GM23338 (cell line): ENCODE data around the gene MMP17. TPM values are rescaled to one million over a fixed set of nuclear protein-coding genes. Genes with fewer than 3 reads are reported as not detected.
A peak's percentile ranks its signal among the peaks of the same experiment; 100 is the strongest.

ENCODE experiments used
- ATAC-seq: fragments of 200-7000 bp; cut with Tn5 transposase; 3 replicates; pipeline ENCODE4 v1.9.1; 2020
- DNase-seq: peaks from one replicate; pipeline ENCODE4 v3.0.0-alpha.2; 2015; ENCODE audit warnings: low spot score
- H2AFZ ChIP-seq: fragments of 200-600 bp; sonication (generic); 2 replicates; pipeline ENCODE4 v1.8.0; 2016; ENCODE audit warnings: antibody characterized with exemption, mild to moderate bottlenecking, moderate library complexity
- H3F3A ChIP-seq: fragments of 200-600 bp; sonication (generic); replicated peaks from 2 replicates; pipeline ENCODE4 v1.8.0; 2017; ENCODE audit warnings: antibody characterized with exemption, mixed run types, low read depth
- H3K27ac ChIP-seq: fragments of 200-600 bp; sonication (generic); 2 replicates; pipeline ENCODE4 v1.6.1; 2016; ENCODE audit warnings: low read depth
- H3K27me3 ChIP-seq: fragments of 200-600 bp; sonication (generic); 2 replicates; pipeline ENCODE4 v1.8.0; 2016; ENCODE audit warnings: mild to moderate bottlenecking, mixed run types, moderate library complexity; ENCODE audit not compliant: insufficient read depth
- H3K36me3 ChIP-seq: fragments of 200-600 bp; sonication (generic); 2 replicates; pipeline ENCODE4 v1.8.0; 2016; ENCODE audit warnings: mild to moderate bottlenecking; ENCODE audit not compliant: insufficient read depth
- H3K4me1 ChIP-seq: fragments of 200-600 bp; sonication (generic); 2 replicates; pipeline ENCODE4 v1.8.0; 2016; ENCODE audit warnings: mild to moderate bottlenecking, moderate library complexity; ENCODE audit not compliant: insufficient read depth
- H3K4me2 ChIP-seq: fragments of 200-600 bp; sonication (generic); 2 replicates; pipeline ENCODE4 v1.7.1; 2017; ENCODE audit warnings: mixed run types
- H3K4me3 ChIP-seq: fragments of 200-600 bp; sonication (generic); 2 replicates; pipeline ENCODE4 v1.6.1; 2016; ENCODE audit warnings: mixed run types
- H3K79me2 ChIP-seq: fragments of 200-600 bp; sonication (generic); replicated peaks from 2 replicates; pipeline ENCODE4 v1.8.0; 2017; ENCODE audit warnings: mild to moderate bottlenecking; ENCODE audit not compliant: insufficient read depth
- H3K9me2 ChIP-seq: fragments of 200-600 bp; sonication (generic); 2 replicates; pipeline ENCODE4 v1.8.0; 2017; ENCODE audit not compliant: insufficient read depth
- H4K20me1 ChIP-seq: fragments of 200-600 bp; sonication (generic); replicated peaks from 2 replicates; pipeline ENCODE4 v1.8.0; 2017; ENCODE audit warnings: mild to moderate bottlenecking; ENCODE audit not compliant: insufficient read depth
- H3K27ac Mint-ChIP-seq: 2 replicates; pipeline ENCODE4 v1.8.0; 2020; ENCODE audit warnings: inconsistent platforms, mild to moderate bottlenecking, moderate library complexity, mixed read lengths
- H3K27me3 Mint-ChIP-seq: 3 replicates; pipeline ENCODE4 v1.8.0; 2022; ENCODE audit warnings: low read depth, mild to moderate bottlenecking, moderate library complexity, mixed read lengths, inconsistent platforms; ENCODE audit not compliant: insufficient read depth, poor library complexity
- H3K36me3 Mint-ChIP-seq: 3 replicates; pipeline ENCODE4 v1.8.0; 2021; ENCODE audit warnings: low read depth, mild to moderate bottlenecking, inconsistent platforms, moderate library complexity, mixed read lengths
- H3K4me1 Mint-ChIP-seq: 3 replicates; pipeline ENCODE4 v1.8.0; 2020; ENCODE audit warnings: mild to moderate bottlenecking, inconsistent platforms, mixed read lengths
- H3K4me3 Mint-ChIP-seq: 3 replicates; pipeline ENCODE4 v1.8.0; 2021; ENCODE audit warnings: moderate library complexity, mild to moderate bottlenecking, inconsistent platforms, mixed read lengths
- H3K9me3 Mint-ChIP-seq: 3 replicates; pipeline ENCODE4 v1.8.0; 2020; ENCODE audit warnings: moderate library complexity, mild to moderate bottlenecking, inconsistent platforms, mixed read lengths
- CREB1 ChIP-seq: fragments of 250-450 bp; sonication (Bioruptor Pico); IDR thresholded peaks from 2 replicates; pipeline ENCODE4 v1.5.0; 2020; ENCODE audit warnings: low read depth, mild to moderate bottlenecking, moderate library complexity
- CTCF ChIP-seq, 2 experiments: fragments of 200-600 bp in 1 of 2; sonication (generic) in 1 of 2; conservative IDR thresholded peaks; 2 replicates each; pipeline versions ENCODE4 v1.5.1 to v1.6.1; 2016 to 2017; ENCODE audit warnings: antibody characterized with exemption in 2 of 2, low read depth in 2 of 2, mild to moderate bottlenecking in 2 of 2, moderate library complexity in 1 of 2
- EZH2 ChIP-seq: fragments of 200-600 bp; sonication (generic); IDR thresholded peaks from one replicate; pipeline ENCODE4 v1.8.0; 2017; ENCODE audit warnings: antibody characterized with exemption, mild to moderate bottlenecking, low read depth; ENCODE audit not compliant: unreplicated experiment
- JUNB ChIP-seq: IDR thresholded peaks from one replicate; pipeline ENCODE4 v1.6.1; 2016; ENCODE audit warnings: antibody characterized with exemption; ENCODE audit not compliant: unreplicated experiment
- NANOG ChIP-seq: IDR thresholded peaks from 2 replicates; pipeline ENCODE4 v1.6.1; 2016; ENCODE audit warnings: antibody characterized with exemption, borderline replicate concordance
- POLR2AphosphoS5 ChIP-seq: IDR thresholded peaks from 2 replicates; pipeline ENCODE4 v1.6.1; 2016; ENCODE audit warnings: antibody characterized with exemption, low read depth
- STAT1 ChIP-seq: IDR thresholded peaks from one replicate; pipeline ENCODE4 v1.6.1; 2016; ENCODE audit warnings: antibody characterized with exemption; ENCODE audit not compliant: unreplicated experiment
- ZNF114 ChIP-seq: fragments of 250-450 bp; sonication (Bioruptor Pico); IDR thresholded peaks from 2 replicates; pipeline ENCODE4 v1.5.0; 2020; ENCODE audit warnings: mild to moderate bottlenecking, moderate library complexity
- ZNF462 ChIP-seq: fragments of 250-450 bp; sonication (Bioruptor Pico); IDR thresholded peaks from 2 replicates; pipeline ENCODE4 v1.5.0; 2020; ENCODE audit warnings: mild to moderate bottlenecking, moderate library complexity
- polyA plus RNA-seq: library from polyadenylated mRNA; unstranded; fragments of >200 nt; fragmentation: Nextera tagmentation; extraction: Ambion mirVana; gene quantifications from 2 replicates; pipeline ENCODE4 v1.2.1, GENCODE V29; 2016
- total RNA-seq: library from RNA; depleted of rRNA; stranded (reverse); fragments of >200 nt; shearing (Covaris generic); gene quantifications from 2 replicates; pipeline ENCODE4 v1.2.3, GENCODE V29; 2014
- TF ChIP-seq, protein P1 (sequence below): IDR thresholded peaks from 2 replicates; pipeline ENCODE4 v1.6.1; 2016; ENCODE audit warnings: antibody characterized with exemption

The MMP17 gene
- total and polyA plus RNA-seq, 2 experiments from 2014 or later: 10.4 to 48.5 TPM

GRCh38 chr12:131851741-131852550, 23.8 kb downstream of the MMP17 start:
- Mint-ChIP-seq H3K4me1 (peaks cover 11% of the 10 kb centered on the region), H3K36me3 (peaks cover 28% of the 10 kb centered on the region), H3K9me3 (peaks cover 6% of the 10 kb centered on the region; the same call in 1 of the 3 replicates), H3K4me3 (no peak overlapping the region), H3K27me3 (peaks cover 33% of the 10 kb centered on the region), H3K27ac (no peak overlapping the region)
- Histone ChIP-seq H3K4me2 (no peak overlapping the region), H3K36me3 (no peaks in the 10 kb centered on the region), H3K27me3 (no peaks in the 10 kb centered on the region), H4K20me1 (no peaks in the 10 kb centered on the region), H3F3A (peaks cover 22% of the 10 kb centered on the region), H2AFZ (no peak overlapping the region), H3K9me2 (no peaks in the 10 kb centered on the region), H3K27ac (no peak overlapping the region), H3K4me1 (no peaks in the 10 kb centered on the region), H3K79me2 (no peaks in the 10 kb centered on the region), H3K4me3 (no peak overlapping the region)
- TF ChIP-seq NANOG (no peak), ZNF114 (no peak), CREB1 (no peak), JUNB (no peak), STAT1 (no peak), EZH2 (no peak), POLR2AphosphoS5 (no peak)
- no peak for DNase-seq
- ATAC-seq: no peak

DNA sequence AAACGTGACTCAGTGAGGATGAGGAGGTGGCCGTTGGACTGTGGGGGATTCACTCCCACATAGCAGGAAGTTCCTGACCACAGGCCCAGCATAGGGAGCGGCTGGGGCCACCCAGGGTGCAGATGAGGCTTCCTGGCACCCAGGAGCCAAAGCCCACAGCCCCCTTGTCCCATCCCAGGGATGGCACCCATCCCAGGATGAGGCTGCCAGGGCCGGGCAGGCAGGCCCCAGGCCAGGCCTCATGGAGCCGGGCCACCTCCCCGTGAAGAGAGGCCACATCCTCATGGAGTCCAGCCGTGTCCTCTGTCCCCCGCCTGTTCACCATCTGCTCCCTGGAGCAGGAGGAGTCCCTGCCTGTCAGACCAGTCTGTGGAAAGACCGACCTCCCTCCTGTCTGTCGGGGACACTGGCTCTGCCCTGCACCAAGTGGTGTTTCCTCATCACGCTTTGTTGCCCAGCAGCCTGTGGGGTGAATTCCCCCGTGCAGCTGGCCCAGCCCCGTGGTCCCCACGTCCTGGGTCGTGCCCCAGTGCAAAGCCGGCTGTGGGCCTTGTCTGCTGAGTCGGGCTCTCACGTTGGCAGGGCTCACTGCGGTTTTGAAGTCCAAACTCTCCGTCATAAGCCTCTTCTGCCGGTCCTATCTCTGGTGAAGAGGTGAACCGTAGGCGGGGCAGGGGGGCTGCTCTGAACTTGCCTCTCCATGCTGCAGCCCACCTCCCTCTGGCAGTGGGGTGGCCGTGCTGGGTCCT, 24.5 kb downstream of the MMP17 start:
- Mint-ChIP-seq H3K36me3 (peaks cover 20% of the 10 kb centered on the region), H3K27me3 (peaks cover 34% of the 10 kb centered on the region), H3K4me1 (peaks cover 11% of the 10 kb centered on the region), H3K9me3 (peaks cover 6% of the 10 kb centered on the region; the same call in 1 of the 3 replicates), H3K27ac (peak overlapping the region; percentile 80; the same call in 1 of the 2 replicates), H3K4me3 (no peak overlapping the region)
- no peak for DNase-seq
- Histone ChIP-seq H3K79me2 (no peaks in the 10 kb centered on the region), H2AFZ (no peak overlapping the region), H3K36me3 (no peaks in the 10 kb centered on the region), H3K4me1 (no peaks in the 10 kb centered on the region), H4K20me1 (no peaks in the 10 kb centered on the region), H3K27me3 (no peaks in the 10 kb centered on the region), H3K4me3 (no peak overlapping the region), H3K9me2 (no peaks in the 10 kb centered on the region), H3K27ac (no peak overlapping the region), H3F3A (peaks cover 22% of the 10 kb centered on the region), H3K4me2 (no peak overlapping the region)
- TF ChIP-seq ZNF462 (CRISPR knock-in tag) (no peak), CREB1 (no peak), EZH2 (no peak), CTCF (conservative IDR thresholded peaks at IDR 0.05; ENCODE audit: low read depth in 2 of 2) (no peak), NANOG (no peak), POLR2AphosphoS5 (peak; percentile 41; the same call in 1 of the 2 replicates)
- TF ChIP-seq, protein P1, sequence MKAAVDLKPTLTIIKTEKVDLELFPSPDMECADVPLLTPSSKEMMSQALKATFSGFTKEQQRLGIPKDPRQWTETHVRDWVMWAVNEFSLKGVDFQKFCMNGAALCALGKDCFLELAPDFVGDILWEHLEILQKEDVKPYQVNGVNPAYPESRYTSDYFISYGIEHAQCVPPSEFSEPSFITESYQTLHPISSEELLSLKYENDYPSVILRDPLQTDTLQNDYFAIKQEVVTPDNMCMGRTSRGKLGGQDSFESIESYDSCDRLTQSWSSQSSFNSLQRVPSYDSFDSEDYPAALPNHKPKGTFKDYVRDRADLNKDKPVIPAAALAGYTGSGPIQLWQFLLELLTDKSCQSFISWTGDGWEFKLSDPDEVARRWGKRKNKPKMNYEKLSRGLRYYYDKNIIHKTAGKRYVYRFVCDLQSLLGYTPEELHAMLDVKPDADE: no peak
- ATAC-seq: no peak
